Activated CD4-positive, alpha-beta memory T cell treated with anti-CD3 and anti-CD28 coated beads for 36 hours (primary cell): ENCODE results near the gene C7orf25. TPM values are rescaled to one million over a fixed set of nuclear protein-coding genes. Genes with fewer than 3 reads are reported as not detected.
"Not testable (repeated sequence)": the region's sequence is repeated elsewhere in the genome, so short reads cannot be mapped to it uniquely, and the experiment has no call there.

Experiments
- CTCF ChIA-PET: fragments of 350-600 bp; sonication (Branson Sonifier 250); formaldehyde crosslinking; loops from one replicate; lab custom pipeline; 2021; ENCODE audit warnings: antibody characterized with exemption, inconsistent platforms; lab: Charles Lee
- POLR2A ChIA-PET: fragments of 350-600 bp; sonication (Branson Sonifier 250); formaldehyde crosslinking; loops from one replicate; lab custom pipeline; 2021; ENCODE audit warnings: antibody characterized with exemption; lab: Charles Lee
- DNase-seq: peaks from one replicate; pipeline ENCODE4 v3.0.0-alpha.2; 2020
- H3K27ac Mint-ChIP-seq: one replicate; pipeline ENCODE4 v1.8.0; 2021; ENCODE audit warnings: mixed read lengths
- H3K27me3 Mint-ChIP-seq: one replicate; pipeline ENCODE4 v1.8.0; 2021; ENCODE audit warnings: mixed read lengths
- H3K36me3 Mint-ChIP-seq: one replicate; pipeline ENCODE4 v1.8.0; 2021; ENCODE audit warnings: mixed read lengths
- H3K4me1 Mint-ChIP-seq: one replicate; pipeline ENCODE4 v1.8.0; 2021; ENCODE audit warnings: low read depth, mixed read lengths
- H3K4me3 Mint-ChIP-seq: one replicate; pipeline ENCODE4 v1.8.0; 2021; ENCODE audit warnings: mild to moderate bottlenecking, mixed read lengths
- H3K9me3 Mint-ChIP-seq: one replicate; pipeline ENCODE4 v1.8.0; 2021; ENCODE audit warnings: mixed read lengths
- intact Hi-C: fragments of 100-400 bp; cut with micrococcal nuclease; formaldehyde crosslinking; loops from one replicate; pipeline ENCODE4 v1.15.1; 2023
- total RNA-seq, 2 experiments: library from RNA; stranded (reverse); gene quantifications; one replicate each; pipeline ENCODE4 v1.2.3, GENCODE V29; 2021

The C7orf25 gene
- total RNA-seq, 2 experiments from 2014 or later, result 3.6 to 4.3 TPM

GRCh38 chr7:42906181-42906580 is 5.7 kb downstream of the C7orf25 start:
- intact Hi-C loops, result no loop called here
- ChIA-PET POLR2A (no interaction called here), CTCF (interaction anchor here (0.7 to 1.1 kb wide), 2 partner anchors 25 to 30 kb away, joined by 3 read pairs; no protein-coding TSS in a partner anchor)
- Mint-ChIP-seq H3K27me3 (no peaks in the 10 kb centered on the region), H3K4me1 (peaks cover 17% of the 10 kb centered on the region), H3K9me3 (no peaks in the 10 kb centered on the region), H3K27ac (no peak overlapping the region), H3K36me3 (peaks cover 5% of the 10 kb centered on the region), H3K4me3 (no peak overlapping the region)
- DNase-seq, result no peak

DNA sequence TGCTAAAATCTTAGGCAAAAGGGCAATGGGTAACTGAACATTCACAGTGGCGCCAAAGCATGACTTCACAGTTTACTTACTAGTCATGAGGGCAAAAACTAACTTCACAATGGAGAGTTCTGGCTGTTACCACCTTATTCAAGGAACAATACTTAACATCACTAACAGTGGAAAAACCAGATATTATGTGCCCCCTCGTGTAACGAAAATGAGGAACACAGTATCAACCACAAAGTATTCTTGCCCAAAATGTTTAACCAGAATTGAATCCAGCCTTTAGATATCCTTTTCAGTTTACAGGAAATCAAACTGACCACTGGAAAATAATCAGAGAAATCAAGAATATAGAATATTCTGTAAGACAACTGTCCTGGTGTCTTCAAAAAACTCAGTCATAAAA is 9.5 kb downstream of the C7orf25 start:
- intact Hi-C loops, result no loop called here
- CTCF ChIA-PET, result no interaction called here
- Mint-ChIP-seq H3K27me3 (no peaks in the 10 kb centered on the region), H3K4me1 (peaks cover 3% of the 10 kb centered on the region), H3K4me3 (no peak overlapping the region), H3K9me3 (no peaks in the 10 kb centered on the region), H3K36me3 (no peaks in the 10 kb centered on the region), H3K27ac (no peak overlapping the region)
- DNase-seq, result no peak
- POLR2A ChIA-PET, result no interaction called here

GRCh38 chr7:42900842-42901241 is 11.0 kb downstream of the C7orf25 start:
- no peak for DNase-seq
- Mint-ChIP-seq H3K27me3 (no peaks in the 10 kb centered on the region), H3K9me3 (peaks cover 2% of the 10 kb centered on the region), H3K36me3 (no peaks in the 10 kb centered on the region), H3K27ac (no peak overlapping the region), H3K4me3 (no peak overlapping the region), H3K4me1 (peaks cover 3% of the 10 kb centered on the region)
- ChIA-PET CTCF (no interaction called here), POLR2A (no interaction called here)
- intact Hi-C loops, result no loop called here

DNA sequence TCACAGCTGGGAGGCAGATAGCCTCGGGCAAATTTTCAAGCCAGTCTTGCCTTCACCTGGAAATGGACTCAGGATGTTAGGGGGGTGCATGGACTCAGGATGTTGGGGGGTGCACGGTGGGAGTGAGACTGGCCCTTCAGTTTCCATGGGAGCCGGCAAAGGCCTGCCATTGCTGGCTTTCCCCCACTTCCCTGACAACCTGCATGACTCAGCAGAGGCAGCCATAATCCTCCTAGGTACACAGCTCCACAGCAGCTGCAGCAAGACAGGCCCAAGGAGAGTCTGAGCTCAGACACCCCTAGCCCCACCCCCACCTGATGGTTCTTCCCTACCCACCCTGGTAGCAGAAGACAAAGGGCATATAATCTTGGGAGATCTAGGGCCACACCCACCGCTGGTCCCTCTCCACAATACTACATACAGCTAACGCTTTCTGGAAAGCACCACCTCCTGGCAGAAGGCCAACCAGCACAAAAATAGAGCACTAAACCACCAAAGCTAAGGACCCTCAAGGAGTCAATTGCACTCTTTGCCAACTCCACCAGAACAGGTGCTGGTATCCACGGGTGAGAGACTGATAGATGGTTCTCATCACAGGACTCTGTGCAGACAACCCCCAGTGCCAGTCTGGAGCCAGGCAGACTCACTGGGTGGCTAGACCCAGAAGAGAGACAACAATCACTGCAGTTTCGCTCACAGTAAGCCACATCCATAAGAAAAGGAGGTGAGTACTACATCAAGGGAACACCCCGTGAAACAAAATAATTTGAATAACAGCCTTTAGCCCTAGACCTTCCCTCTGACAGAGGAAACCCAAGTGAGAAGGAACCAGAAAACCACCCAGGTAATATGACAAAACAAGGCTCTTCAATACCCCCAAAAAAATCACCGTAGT is 18.3 kb downstream of the C7orf25 start:
- no peak overlapping the region for H3K27ac Mint-ChIP-seq
- no peak for DNase-seq

DNA sequence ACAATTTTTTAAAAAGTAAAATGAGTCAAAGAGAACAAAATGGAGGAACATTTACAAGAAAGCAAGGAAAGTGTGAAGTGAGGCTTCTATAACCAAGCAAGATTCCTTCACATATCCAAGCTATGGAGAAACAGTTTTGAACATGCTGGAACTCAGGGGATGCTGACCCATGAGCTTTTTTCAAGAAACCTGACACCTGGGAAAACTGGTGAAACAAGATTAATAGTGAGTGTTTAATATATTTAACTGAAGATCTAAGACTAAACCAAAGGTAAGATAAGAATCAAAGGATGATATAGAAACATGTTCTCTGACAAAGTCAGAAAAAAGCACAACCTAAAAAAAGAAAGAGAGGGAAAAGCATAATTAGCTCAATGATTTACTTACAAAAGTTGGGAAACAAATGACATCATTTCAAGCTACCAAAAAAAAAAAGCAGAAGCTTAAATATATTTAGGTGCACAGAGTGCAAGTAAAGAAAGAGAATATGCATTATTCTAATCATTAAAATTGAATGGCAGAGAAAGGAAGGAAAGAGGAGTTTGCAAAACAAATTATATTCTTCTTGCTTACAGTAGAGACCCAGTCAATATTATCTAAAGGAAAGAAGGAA is 24.9 kb downstream of the C7orf25 start:
- Mint-ChIP-seq H3K36me3 (no peaks in the 10 kb centered on the region), H3K27me3 (peaks cover 9% of the 10 kb centered on the region), H3K4me3 (no peak overlapping the region), H3K27ac (no peak overlapping the region), H3K4me1 (peaks cover 11% of the 10 kb centered on the region), H3K9me3 (no peaks in the 10 kb centered on the region)
- ChIA-PET POLR2A (interaction anchor here (1.2 kb wide), 1 partner anchor 45 kb away, joined by 3 read pairs; the partner anchor contains the start of genes MRPL32 and PSMA2), CTCF (interaction anchor here (0.6 to 3.1 kb wide), 7 partner anchors 8 to 946 kb away, joined by 3 to 19 read pairs (median 4); partner anchors contain the start of gene C7orf25)
- intact Hi-C loops, result loop anchor here (10.0 kb wide), 1 partner anchor 652 kb away; the partner anchor contains the start of gene GLI3
- no peak for DNase-seq

More for the DNA sequence above, 18.3 kb downstream of the C7orf25 start:
- ChIA-PET POLR2A (no interaction called here), CTCF (no interaction called here)
- peaks cover 16% of the 10 kb centered on the region for H3K36me3 Mint-ChIP-seq
- H3K4me3 Mint-ChIP-seq, result no peak overlapping the region
- peaks cover 20% of the 10 kb centered on the region for H3K9me3 Mint-ChIP-seq
- intact Hi-C loops, result no loop called here
- peaks cover 2% of the 10 kb centered on the region for H3K27me3 Mint-ChIP-seq
- H3K4me1 Mint-ChIP-seq, result peaks cover 5% of the 10 kb centered on the region

DNA sequence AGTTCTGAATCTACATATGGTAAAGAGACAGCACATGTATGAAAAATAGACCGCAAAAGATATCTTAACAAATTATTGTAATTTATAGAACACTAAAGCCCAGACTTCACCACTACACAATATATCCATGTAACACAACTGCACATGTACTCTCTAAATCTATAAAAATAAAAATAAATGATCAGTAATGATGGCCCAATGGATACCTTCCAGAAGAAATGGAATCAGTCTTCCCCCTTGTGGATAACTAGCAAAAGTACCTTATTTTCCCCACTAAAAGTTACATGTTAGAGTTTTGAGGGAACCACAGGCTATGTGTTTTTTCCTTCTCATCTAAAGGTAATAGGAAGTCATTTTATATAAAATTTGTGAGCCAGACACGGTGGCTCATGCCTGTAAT is 25.7 kb downstream of the C7orf25 start:
- H3K9me3 Mint-ChIP-seq, result no peaks in the 10 kb centered on the region
- no peaks in the 10 kb centered on the region for H3K36me3 Mint-ChIP-seq
- peaks cover 11% of the 10 kb centered on the region for H3K4me1 Mint-ChIP-seq
- no peak for DNase-seq
- intact Hi-C loops, result loop anchor here (10.0 kb wide), 1 partner anchor 651 kb away; the partner anchor contains the start of gene GLI3
- ChIA-PET CTCF (interaction anchor here (0.6 to 3.1 kb wide), 6 partner anchors 9 to 945 kb away, joined by 3 to 19 read pairs (median 6); no protein-coding TSS in a partner anchor), POLR2A (no interaction called here)
- H3K27me3 Mint-ChIP-seq, result peaks cover 10% of the 10 kb centered on the region
- no peak overlapping the region for H3K27ac Mint-ChIP-seq
- no peak overlapping the region for H3K4me3 Mint-ChIP-seq

- CTCF ChIA-PET, result interaction anchor here (2.3 kb wide), 1 partner anchor 944 kb away, joined by 9 read pairs; no protein-coding TSS in a partner anchor
- POLR2A ChIA-PET, H3K36me3 Mint-ChIP-seq: not testable (repeated sequence)
Measured at GRCh38 chr7:42885183-42885582, 26.7 kb downstream of the C7orf25 start.

DNA sequence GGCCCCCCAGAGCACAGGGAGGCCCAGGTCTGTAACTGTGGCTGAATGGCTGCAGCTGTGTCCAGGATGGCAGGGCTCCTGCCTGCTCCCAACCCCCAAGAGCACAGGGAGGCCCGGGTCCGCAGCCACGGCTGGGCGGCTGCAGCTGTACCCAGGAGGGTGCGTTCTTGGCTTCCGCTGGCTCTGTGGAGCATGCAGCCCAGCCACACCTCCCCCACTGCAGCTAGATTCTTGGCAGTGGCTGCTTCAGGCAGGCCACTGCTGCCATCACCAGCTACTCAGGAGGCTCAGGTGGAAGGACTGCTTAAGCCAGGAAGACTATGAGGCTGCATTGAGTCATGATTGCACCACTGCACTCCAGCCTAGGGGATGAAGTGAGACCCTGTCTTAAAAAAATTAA is 27.9 kb downstream of the C7orf25 start:
- no peak overlapping the region for H3K27ac Mint-ChIP-seq
- no peaks in the 10 kb centered on the region for H3K9me3 Mint-ChIP-seq
- POLR2A ChIA-PET, result no interaction called here

More at GRCh38 chr7:42885183-42885582, 26.7 kb downstream of the C7orf25 start:
- H3K9me3 Mint-ChIP-seq, H3K27ac Mint-ChIP-seq, H3K4me3 Mint-ChIP-seq, H3K27me3 Mint-ChIP-seq, DNase-seq: not testable (repeated sequence)
- intact Hi-C loops, result loop anchor here (10.0 kb wide), 1 partner anchor 650 kb away; the partner anchor contains the start of gene GLI3
- peaks cover 11% of the 10 kb centered on the region for H3K4me1 Mint-ChIP-seq

GRCh38 chr7:42880392-42880791 is 31.5 kb downstream of the C7orf25 start:
- POLR2A ChIA-PET, result no interaction called here
- Mint-ChIP-seq H3K9me3 (no peaks in the 10 kb centered on the region), H3K36me3 (no peaks in the 10 kb centered on the region), H3K4me3 (no peak overlapping the region), H3K4me1 (no peaks in the 10 kb centered on the region), H3K27me3 (peaks cover 5% of the 10 kb centered on the region), H3K27ac (no peak overlapping the region)
- DNase-seq, result no peak
- CTCF ChIA-PET, result interaction anchor here (1.1 kb wide), 1 partner anchor 61 kb away, joined by 4 read pairs; no protein-coding TSS in a partner anchor
- intact Hi-C loops, result loop anchor here (10.0 kb wide), 1 partner anchor 646 kb away; the partner anchor contains the start of gene GLI3

More for the DNA sequence above, 27.9 kb downstream of the C7orf25 start:
- no peak for DNase-seq
- H3K36me3 Mint-ChIP-seq, result no peaks in the 10 kb centered on the region
- no peak overlapping the region for H3K4me3 Mint-ChIP-seq
- intact Hi-C loops, result loop anchor here (10.0 kb wide), 1 partner anchor 649 kb away; the partner anchor contains the start of gene GLI3
- CTCF ChIA-PET, result no interaction called here
- H3K27me3 Mint-ChIP-seq, result peaks cover 11% of the 10 kb centered on the region
- peaks cover 8% of the 10 kb centered on the region for H3K4me1 Mint-ChIP-seq

GRCh38 chr7:42878303-42878702 is 33.6 kb downstream of the C7orf25 start:
- ChIA-PET POLR2A (no interaction called here), CTCF (interaction anchor here (0.8 to 3.2 kb wide), 6 partner anchors 9 to 937 kb away, joined by 3 to 21 read pairs (median 10); no protein-coding TSS in a partner anchor)
- Mint-ChIP-seq H3K9me3 (no peaks in the 10 kb centered on the region), H3K4me3 (no peak overlapping the region), H3K27ac (no peak overlapping the region), H3K27me3 (peaks cover 5% of the 10 kb centered on the region), H3K36me3 (no peaks in the 10 kb centered on the region), H3K4me1 (no peaks in the 10 kb centered on the region)
- no peak for DNase-seq
- intact Hi-C loops, result loop anchor here (10.0 kb wide), 1 partner anchor 384 kb away; no protein-coding TSS in a partner anchor

DNA sequence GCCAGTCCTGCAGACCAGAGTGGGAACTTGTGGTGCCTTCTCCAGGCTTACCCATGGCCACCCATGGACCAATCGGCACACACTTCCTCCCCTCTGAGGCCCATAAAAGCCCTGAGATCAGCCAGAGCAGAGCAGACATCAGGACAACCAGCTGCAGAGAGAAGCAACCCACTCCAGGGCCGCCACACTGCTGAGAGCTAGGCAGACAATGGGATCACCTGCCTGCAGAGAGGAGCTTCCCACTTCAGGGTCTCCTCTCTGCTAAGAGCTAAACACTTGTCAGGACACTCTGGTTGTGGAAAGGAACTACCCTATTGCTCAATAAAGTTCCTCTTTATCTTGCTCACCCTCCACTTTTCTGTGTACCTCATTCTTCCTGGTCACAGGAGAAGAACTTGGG is 34.0 kb downstream of the C7orf25 start:
- H3K9me3 Mint-ChIP-seq, result no peaks in the 10 kb centered on the region
- no peak for DNase-seq
- ChIA-PET CTCF (interaction anchor here (0.8 to 3.2 kb wide), 8 partner anchors 10 to 937 kb away, joined by 3 to 21 read pairs (median 10); no protein-coding TSS in a partner anchor), POLR2A (no interaction called here)
- H3K27me3 Mint-ChIP-seq, result peaks cover 5% of the 10 kb centered on the region
- H3K27ac Mint-ChIP-seq, result no peak overlapping the region
- no peak overlapping the region for H3K4me3 Mint-ChIP-seq
- intact Hi-C loops, result loop anchor here (2.0 to 10.0 kb wide), 2 partner anchors 383 to 935 kb away; no protein-coding TSS in a partner anchor
- no peaks in the 10 kb centered on the region for H3K4me1 Mint-ChIP-seq
- no peaks in the 10 kb centered on the region for H3K36me3 Mint-ChIP-seq
